ENCODE measurements around the gene RAB3GAP2. TPM values are rescaled to one million over a fixed set of nuclear protein-coding genes. Genes with fewer than 3 reads are reported as not detected.

Gene RAB3GAP2
- total and polyA plus RNA-seq, 2 donors (not counting 1 experiment from before 2014, with no cell fraction given), result 16.9 to 70.5 TPM

GRCh38 chr1:220307607-220308006, 35.4 kb upstream of the RAB3GAP2 start:
- no CpG with 5 or more reads among the region's 3 CpGs for WGBS (ENCODE audit: insufficient coverage)
- H3K4me2 ChIP-seq (replicated peaks; ENCODE audit: low read depth, low read length, poor library complexity, severe bottlenecking), result no peak overlapping the region
- Mint-ChIP-seq H3K27me3 (peaks cover 10% of the 10 kb centered on the region), H3K4me1 (no peaks in the 10 kb centered on the region), H3K9me3 (ENCODE audit: insufficient read depth) (peaks cover 2% of the 10 kb centered on the region), H3K27ac (no peak overlapping the region), H3K4me3 (no peak overlapping the region)
- no peaks in the 10 kb centered on the region for H3K36me3 ChIP-seq (replicated peaks in 1 of 2; ENCODE audit: control extremely low read depth in 1 of 2, control insufficient read depth in 1 of 2, extremely low read depth in 1 of 2, insufficient read depth in 2 of 2, low read length in 1 of 2)
- ATAC-seq (ENCODE audit: low read depth) (no peak), DNase-seq (no peak)
- TF ChIP-seq CTCF (IDR thresholded peaks at IDR 0.05) (no peak), EZH2 (IDR thresholded peaks at IDR 0.05; ENCODE audit: borderline replicate concordance, insufficient read depth, low read depth, low read length, poor library complexity, severe bottlenecking) (no peak)
- H2AFZ ChIP-seq (ENCODE audit: insufficient read depth, low read depth, low read length, poor library complexity, severe bottlenecking), result no peak overlapping the region
- no peak overlapping the region for H3K9ac ChIP-seq (ENCODE audit: low read length)
- H3K27ac ChIP-seq (ENCODE audit: low read length in 2 of 2), result no peak overlapping the region
- H4K20me1 ChIP-seq (ENCODE audit: control insufficient read depth, insufficient read depth, low read length, poor library complexity, severe bottlenecking), result no peaks in the 10 kb centered on the region
- POLR2A ChIA-PET, result no interaction called here
- H3K79me2 ChIP-seq (ENCODE audit: control insufficient read depth, insufficient read depth, low read length), result no peaks in the 10 kb centered on the region
- intact Hi-C loops (cut with micrococcal nuclease), result no loop called here
- H3K4me1 ChIP-seq (ENCODE audit: control insufficient read depth in 2 of 2, insufficient read depth in 2 of 2, low read length in 2 of 2), result no peaks in the 10 kb centered on the region
- no peaks in the 10 kb centered on the region for H3K9me3 ChIP-seq (ENCODE audit: control extremely low read depth in 1 of 3, control insufficient read depth in 2 of 3, insufficient read depth in 1 of 3, low read length in 2 of 3)
- peaks cover 0 to 5% (median 3%) of the 10 kb centered on the region in 4 experiments for H3K27me3 ChIP-seq (replicated peaks in 1 of 4; ENCODE audit: control extremely low read depth in 1 of 4, control insufficient read depth in 3 of 4, insufficient read depth in 4 of 4, low read length in 3 of 4)
- CTCF ChIA-PET, result interaction anchor here (1.4 kb wide), 1 partner anchor 11 kb away, joined by 3 read pairs; no protein-coding TSS in a partner anchor
- H3K4me3 ChIP-seq (ENCODE audit: control extremely low read depth in 1 of 5, extremely low read depth in 1 of 5, insufficient read depth in 1 of 5, low read depth in 2 of 5, low read length in 4 of 5), result no peak overlapping the region

DNA sequence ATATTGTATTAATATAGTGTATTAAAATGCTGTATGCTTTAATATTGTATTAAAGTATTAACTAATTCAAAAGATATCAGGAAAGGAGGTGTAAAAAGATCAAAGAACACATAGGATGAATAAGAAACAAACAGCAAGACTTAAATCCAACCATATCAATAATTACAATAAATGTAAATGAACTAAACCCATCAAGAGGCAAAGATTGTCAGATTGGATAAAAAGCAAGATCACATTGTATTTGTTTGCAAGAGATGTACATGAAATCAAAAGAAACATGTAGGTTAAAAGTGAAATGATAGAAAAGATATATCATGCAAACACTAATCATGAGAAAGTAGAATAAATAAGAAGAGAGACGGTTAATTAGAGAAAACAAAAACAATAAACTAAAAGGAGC, 34.1 kb upstream of the RAB3GAP2 start:
- Histone ChIP-seq H3K9ac (ENCODE audit: low read length) (no peak overlapping the region), H2AFZ (ENCODE audit: insufficient read depth, low read depth, low read length, poor library complexity, severe bottlenecking) (no peak overlapping the region), H3K36me3 (replicated peaks in 1 of 2; ENCODE audit: control extremely low read depth in 1 of 2, control insufficient read depth in 1 of 2, extremely low read depth in 1 of 2, insufficient read depth in 2 of 2, low read length in 1 of 2) (no peaks in the 10 kb centered on the region), H3K9me3 (ENCODE audit: control extremely low read depth in 1 of 3, control insufficient read depth in 2 of 3, insufficient read depth in 1 of 3, low read length in 2 of 3) (no peaks in the 10 kb centered on the region), H3K27me3 (replicated peaks in 1 of 4; ENCODE audit: control extremely low read depth in 1 of 4, control insufficient read depth in 3 of 4, insufficient read depth in 4 of 4, low read length in 3 of 4) (peaks cover 0 to 5% (median 3%) of the 10 kb centered on the region in 4 experiments), H4K20me1 (ENCODE audit: control insufficient read depth, insufficient read depth, low read length, poor library complexity, severe bottlenecking) (no peaks in the 10 kb centered on the region), H3K4me1 (ENCODE audit: control insufficient read depth in 2 of 2, insufficient read depth in 2 of 2, low read length in 2 of 2) (no peaks in the 10 kb centered on the region), H3K4me3 (ENCODE audit: control extremely low read depth in 1 of 5, extremely low read depth in 1 of 5, insufficient read depth in 1 of 5, low read depth in 2 of 5, low read length in 4 of 5) (no peak overlapping the region), H3K79me2 (ENCODE audit: control insufficient read depth, insufficient read depth, low read length) (no peaks in the 10 kb centered on the region), H3K4me2 (replicated peaks; ENCODE audit: low read depth, low read length, poor library complexity, severe bottlenecking) (no peak overlapping the region), H3K27ac (ENCODE audit: low read length in 2 of 2) (no peak overlapping the region)
- CTCF ChIA-PET, result no interaction called here
- no CpG with 5 or more reads among the region's 1 CpG for WGBS (ENCODE audit: insufficient coverage)
- ATAC-seq (ENCODE audit: low read depth), result no peak
- no peak overlapping the region for H3K27ac Mint-ChIP-seq
- POLR2A ChIA-PET, result no interaction called here
- H3K4me3 Mint-ChIP-seq, result no peak overlapping the region
- intact Hi-C loops (cut with micrococcal nuclease), result no loop called here
- no peak for DNase-seq
- no peak for TF ChIP-seq EZH2 (IDR thresholded peaks at IDR 0.05; ENCODE audit: borderline replicate concordance, insufficient read depth, low read depth, low read length, poor library complexity, severe bottlenecking)
- no peak for TF ChIP-seq CTCF (IDR thresholded peaks at IDR 0.05)
- peaks cover 2% of the 10 kb centered on the region for H3K9me3 Mint-ChIP-seq (ENCODE audit: insufficient read depth)
- H3K27me3 Mint-ChIP-seq, result peaks cover 10% of the 10 kb centered on the region
- no peaks in the 10 kb centered on the region for H3K4me1 Mint-ChIP-seq

All from B cell (primary cell).